IMR-90 (cell line): ENCODE data around the gene PRKCH. TPM values are rescaled to one million over a fixed set of nuclear protein-coding genes. Genes with fewer than 3 reads are reported as not detected.
A peak's percentile ranks its signal among the peaks of the same experiment; 100 is the strongest.

ENCODE experiments used
- ATAC-seq: fragments of 200-7000 bp; cut with Tn5 transposase; 2 replicates; pipeline ENCODE4 v1.9.1; 2020; ENCODE audit warnings: low read depth, mild to moderate bottlenecking, moderate library complexity
- BruUV-seq: library from RNA; stranded (reverse); fragments of 400-500 nt; replicated peaks from 2 replicates; lab custom pipeline; 2021; lab: Mats Ljungman, UMichigan
- CTCF ChIA-PET: fragments of 300-600 bp; formaldehyde crosslinking; extraction: SDS; loops from one replicate; lab custom pipeline; 2021; ENCODE audit warnings: antibody characterized with exemption; lab: Yijun Ruan, JAX
- POLR2A ChIA-PET: fragments of 300-600 bp; sonication (Branson Sonifier 250); formaldehyde crosslinking; loops from one replicate; lab custom pipeline; 2022; ENCODE audit warnings: antibody characterized with exemption; ENCODE audit not compliant: unreplicated experiment; lab: Charles Lee
- DNase-seq: peaks from one replicate; pipeline ENCODE4 v3.0.0; 2013
- H2AFZ ChIP-seq: replicated peaks from 2 replicates; pipeline ENCODE3; 2013; ENCODE audit warnings: low read length, mild to moderate bottlenecking; ENCODE audit not compliant: poor library complexity
- H2AK5ac ChIP-seq: 2 replicates; pipeline ENCODE4 v1.6.1; 2013; ENCODE audit warnings: low read depth, low read length, inconsistent platforms
- H2AK9ac ChIP-seq: replicated peaks from 2 replicates; pipeline ENCODE3; 2013; ENCODE audit warnings: mild to moderate bottlenecking, low read depth, low read length, moderate library complexity; ENCODE audit not compliant: poor library complexity
- H2BK120ac ChIP-seq: 2 replicates; pipeline ENCODE4 v1.6.1; 2013; ENCODE audit warnings: low read depth, low read length, inconsistent platforms
- H2BK15ac ChIP-seq: 3 replicates; pipeline ENCODE4 v1.6.1; 2013; ENCODE audit warnings: low read depth, low read length, inconsistent platforms
- H2BK20ac ChIP-seq: 2 replicates; pipeline ENCODE4 v1.6.1; 2013; ENCODE audit warnings: low read depth, mild to moderate bottlenecking, inconsistent platforms, low read length, moderate library complexity
- H2BK5ac ChIP-seq: 2 replicates; pipeline ENCODE4 v1.6.1; 2013; ENCODE audit warnings: mild to moderate bottlenecking, low read depth, low read length, inconsistent platforms; ENCODE audit not compliant: poor library complexity, severe bottlenecking
- H3K14ac ChIP-seq: replicated peaks from 2 replicates; pipeline ENCODE4 v1.6.1; 2013; ENCODE audit warnings: low read depth, low read length, inconsistent platforms
- H3K18ac ChIP-seq: 2 replicates; pipeline ENCODE4 v1.6.1; 2013; ENCODE audit warnings: low read depth, low read length, control low read depth
- H3K23ac ChIP-seq: 2 replicates; pipeline ENCODE4 v1.6.1; 2013; ENCODE audit warnings: low read depth, low read length, inconsistent platforms
- H3K27ac ChIP-seq: 2 replicates; pipeline ENCODE4 v1.5.1; 2013; ENCODE audit warnings: mild to moderate bottlenecking, control low read depth, low read length; ENCODE audit not compliant: insufficient read depth
- H3K27me3 ChIP-seq: 2 replicates; pipeline ENCODE4 v1.6.1; 2013; ENCODE audit warnings: low read length; ENCODE audit not compliant: control insufficient read depth, insufficient read depth
- H3K36me3 ChIP-seq: 2 replicates; pipeline ENCODE4 v1.6.1; 2013; ENCODE audit warnings: low read length, mixed read lengths; ENCODE audit not compliant: control insufficient read depth, insufficient read depth
- H3K4ac ChIP-seq: 2 replicates; pipeline ENCODE4 v1.6.1; 2013; ENCODE audit warnings: low read depth, low read length, inconsistent platforms
- H3K4me1 ChIP-seq: 2 replicates; pipeline ENCODE4 v1.6.1; 2013; ENCODE audit warnings: low read length, mixed read lengths; ENCODE audit not compliant: control insufficient read depth, insufficient read depth
- H3K4me2 ChIP-seq: 2 replicates; pipeline ENCODE4 v1.6.1; 2013; ENCODE audit warnings: low read depth, mild to moderate bottlenecking, control low read depth, low read length, moderate library complexity
- H3K4me3 ChIP-seq: 2 replicates; pipeline ENCODE4 v1.5.1; 2013; ENCODE audit warnings: low read depth, mild to moderate bottlenecking, control low read depth, low read length, moderate library complexity; ENCODE audit not compliant: insufficient read depth
- H3K56ac ChIP-seq: 2 replicates; pipeline ENCODE4 v1.6.1; 2013; ENCODE audit warnings: low read length, inconsistent platforms; ENCODE audit not compliant: insufficient read depth; ENCODE audit errors: extremely low read depth
- H3K79me1 ChIP-seq, 2 experiments: 2 replicates each; pipeline ENCODE4 v1.6.1; 2013; ENCODE audit warnings: low read length in 2 of 2, inconsistent platforms in 1 of 2, low read depth in 1 of 2
- H3K9ac ChIP-seq: 2 replicates; pipeline ENCODE4 v1.6.1; 2013; ENCODE audit warnings: low read depth, low read length, control low read depth
- H3K9me1 ChIP-seq: 2 replicates; pipeline ENCODE4 v1.6.1; 2013; ENCODE audit warnings: low read length, inconsistent platforms; ENCODE audit not compliant: insufficient read depth
- H3K9me3 ChIP-seq: 2 replicates; pipeline ENCODE4 v1.6.1; 2013; ENCODE audit warnings: low read length; ENCODE audit not compliant: control insufficient read depth, insufficient read depth
- H4K20me1 ChIP-seq: 2 replicates; pipeline ENCODE4 v1.6.1; 2013; ENCODE audit warnings: low read length, inconsistent platforms; ENCODE audit not compliant: insufficient read depth
- H4K5ac ChIP-seq: 2 replicates; pipeline ENCODE4 v1.6.1; 2013; ENCODE audit warnings: mild to moderate bottlenecking, low read depth, low read length, control low read depth
- H4K8ac ChIP-seq, 2 experiments: 2 replicates each; pipeline ENCODE4 v1.6.1; 2013; ENCODE audit warnings: low read depth in 2 of 2, low read length in 2 of 2, control low read depth in 1 of 2, inconsistent platforms in 1 of 2
- H4K91ac ChIP-seq: 2 replicates; pipeline ENCODE4 v1.6.1; 2013; ENCODE audit warnings: low read depth, low read length, inconsistent platforms; ENCODE audit not compliant: insufficient read depth
- BHLHE40 ChIP-seq: fragments of 150-350 bp; IDR thresholded peaks from 2 replicates; pipeline ENCODE4 v1.6.1; 2016; ENCODE audit warnings: mild to moderate bottlenecking, low read depth, low read length
- CEBPB ChIP-seq: IDR thresholded peaks from 2 replicates; pipeline ENCODE4 v1.6.1; 2012; ENCODE audit warnings: low read depth, low read length, improper control_type of control experiment
- CHD1 ChIP-seq: IDR thresholded peaks from 2 replicates; pipeline ENCODE4 v1.6.1; 2012; ENCODE audit warnings: low read depth, low read length, improper control_type of control experiment
- CTCF ChIP-seq: conservative IDR thresholded peaks from 2 replicates; pipeline ENCODE4 v1.5.1; 2012; ENCODE audit warnings: mild to moderate bottlenecking, low read depth, low read length, improper control_type of control experiment
- ELK1 ChIP-seq: fragments of 150-350 bp; IDR thresholded peaks from 2 replicates; pipeline ENCODE4 v1.6.1; 2016; ENCODE audit warnings: low read depth, mild to moderate bottlenecking, low read length, moderate library complexity, borderline replicate concordance
- FOS ChIP-seq: fragments of 150-350 bp; IDR thresholded peaks from 2 replicates; pipeline ENCODE4 v1.6.1; 2016; ENCODE audit warnings: low read depth, low read length
- MAFK ChIP-seq: IDR thresholded peaks from 2 replicates; pipeline ENCODE4 v1.6.1; 2012; ENCODE audit warnings: low read depth, low read length, improper control_type of control experiment
- NFE2L2 ChIP-seq: fragments of 150-350 bp; IDR thresholded peaks from 2 replicates; pipeline ENCODE4 v1.6.1; 2016; ENCODE audit warnings: low read depth, mild to moderate bottlenecking, low read length
- RCOR1 ChIP-seq: IDR thresholded peaks from 2 replicates; pipeline ENCODE4 v1.6.1; 2012; ENCODE audit warnings: mild to moderate bottlenecking, low read length, improper control_type of control experiment; ENCODE audit not compliant: insufficient replicate concordance
- RFX5 ChIP-seq: IDR thresholded peaks from 2 replicates; pipeline ENCODE4 v1.8.0; 2012; ENCODE audit warnings: low read depth, mild to moderate bottlenecking, low read length, moderate library complexity
- SMC3 ChIP-seq: fragments of 150-350 bp; IDR thresholded peaks from 2 replicates; pipeline ENCODE4 v1.6.1; 2016; ENCODE audit warnings: low read depth, mild to moderate bottlenecking, antibody characterized with exemption, low read length, moderate library complexity
- WGBS, 2 experiments: methylation state at CpG; one replicate each; pipeline versions ENCODE4 v1.1.5 to v1.1.7; 2013; ENCODE audit warnings: missing lambda C conversion rate in 2 of 2; ENCODE audit not compliant: insufficient read length in 1 of 2; ENCODE audit errors: extremely low coverage in 2 of 2; 5-methylcytosine and 5-hydroxymethylcytosine counted together
- dilution Hi-C: fragments of 300-500 bp; cut with HindIII; formaldehyde crosslinking; loops from one replicate; pipeline ENCODE4 v1.14.3; 2018; ENCODE audit warnings: low sequenced_read_pairs; ENCODE audit not compliant: unreplicated experiment
- in situ Hi-C: fragments of 300-500 bp; cut with MboI; formaldehyde crosslinking; loops from 3 replicates; pipeline ENCODE4 v1.14.3; 2019; ENCODE audit warnings: low sequenced_read_pairs, inconsistent platforms, mixed read lengths
- intact Hi-C: fragments of 100-400 bp; cut with micrococcal nuclease; formaldehyde crosslinking; loops from 2 replicates; pipeline ENCODE4 v1.10.0; 2022
- polyA plus RNA-seq, 3 experiments: library from polyadenylated mRNA; depleted of rRNA; stranded (reverse); fragments of >200 nt; gene quantifications; 2 replicates each; pipeline ENCODE4 v1.2.3, GENCODE V29; 2012; ENCODE audit warnings: low replicate concordance in 1 of 3
- total RNA-seq: library from RNA; depleted of rRNA; stranded (reverse); fragments of >200 nt; gene quantifications from 2 replicates; pipeline ENCODE4 v1.2.3, GENCODE V29; 2012

The PRKCH gene
- total and polyA plus RNA-seq, 2 of the 4 experiments (the other 2 are of a cell fraction), result 1.6 to 2.3 TPM

GRCh38 chr14:61508526-61508925, 187.1 kb downstream of the PRKCH start:
- Histone ChIP-seq H2AFZ (no peak overlapping the region), H3K79me1 (no peaks in the 10 kb centered on the region), H2BK120ac (no peak overlapping the region), H4K8ac (no peak overlapping the region), H3K27ac (no peak overlapping the region), H2AK9ac (no peak overlapping the region), H4K20me1 (no peaks in the 10 kb centered on the region), H4K5ac (no peak overlapping the region), H3K36me3 (no peaks in the 10 kb centered on the region), H3K27me3 (no peaks in the 10 kb centered on the region), H2BK20ac (no peak overlapping the region), H4K91ac (no peak overlapping the region; the same call in 1 of the 2 replicates), H2AK5ac (no peak overlapping the region), H3K9me1 (peaks cover 9% of the 10 kb centered on the region; the same call in 1 of the 2 replicates), H3K9me3 (no peaks in the 10 kb centered on the region), H2BK15ac (0 out of 3 replicates have a peak overlapping the region, but pooled peaks have one; percentile 9), H3K4me2 (no peak overlapping the region), H3K4me1 (peaks cover 20% of the 10 kb centered on the region), H3K4me3 (no peak overlapping the region), H2BK5ac (no peak overlapping the region), H3K56ac (no peak overlapping the region), H3K4ac (no peak overlapping the region), H3K9ac (no peak overlapping the region), H3K18ac (no peak overlapping the region), H3K23ac (no peak overlapping the region), H3K14ac (no peak overlapping the region)
- BruUV-seq, result no TSS peak
- CTCF ChIA-PET, result no interaction called here
- ATAC-seq, result no peak
- WGBS, 2 experiments, result no CpG with 5 or more reads among the region's 2 CpGs
- in situ Hi-C loops (no loop called here), intact Hi-C loops (no loop called here), dilution Hi-C loops (no loop called here)
- no peak for DNase-seq
- POLR2A ChIA-PET, result no interaction called here
- no peak for TF ChIP-seq CEBPB
- no peak for TF ChIP-seq FOS
- no peak for TF ChIP-seq CTCF
- no peak for TF ChIP-seq MAFK
- TF ChIP-seq ELK1, result no peak
- no peak for TF ChIP-seq NFE2L2
- TF ChIP-seq BHLHE40, result no peak
- no peak for TF ChIP-seq RFX5
- no peak for TF ChIP-seq RCOR1
- no peak for TF ChIP-seq CHD1
- TF ChIP-seq SMC3, result no peak
